ENCODE data around the gene COG6.

COG6 gene

DNA sequence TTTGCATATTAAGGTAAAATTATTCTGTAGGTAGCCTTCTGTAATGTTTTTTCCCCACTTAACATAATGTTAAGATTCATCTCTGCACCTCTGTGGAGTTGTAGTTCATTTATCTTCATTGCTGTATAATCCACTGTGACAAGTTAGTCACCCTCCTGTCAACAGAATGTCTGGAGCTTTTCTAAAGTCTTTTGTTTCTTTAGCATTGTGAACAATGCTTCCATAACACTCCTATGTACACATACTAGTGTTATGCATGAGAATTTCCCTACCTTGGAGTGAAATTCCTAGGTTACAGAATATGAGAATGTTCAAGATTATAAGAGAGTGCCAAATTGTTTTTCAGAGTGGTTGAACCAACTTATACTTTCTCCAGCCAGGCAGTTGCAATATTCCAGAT, 113.5 kb downstream of the COG6 start:
- no peak for DNase-seq
- Mint-ChIP-seq H3K36me3 (peaks cover 3 to 4% of the 10 kb centered on the region in 2 donors), H3K9me3 (peaks cover 0 to 2% of the 10 kb centered on the region in 2 donors), H3K27me3 (no peaks in the 10 kb centered on the region), H3K4me3 (no peak overlapping the region), H3K4me1 (peaks cover 7 to 13% of the 10 kb centered on the region in 2 donors), H3K27ac (no peak overlapping the region)
- ATAC-seq (replicated peaks) = no peak

DNA sequence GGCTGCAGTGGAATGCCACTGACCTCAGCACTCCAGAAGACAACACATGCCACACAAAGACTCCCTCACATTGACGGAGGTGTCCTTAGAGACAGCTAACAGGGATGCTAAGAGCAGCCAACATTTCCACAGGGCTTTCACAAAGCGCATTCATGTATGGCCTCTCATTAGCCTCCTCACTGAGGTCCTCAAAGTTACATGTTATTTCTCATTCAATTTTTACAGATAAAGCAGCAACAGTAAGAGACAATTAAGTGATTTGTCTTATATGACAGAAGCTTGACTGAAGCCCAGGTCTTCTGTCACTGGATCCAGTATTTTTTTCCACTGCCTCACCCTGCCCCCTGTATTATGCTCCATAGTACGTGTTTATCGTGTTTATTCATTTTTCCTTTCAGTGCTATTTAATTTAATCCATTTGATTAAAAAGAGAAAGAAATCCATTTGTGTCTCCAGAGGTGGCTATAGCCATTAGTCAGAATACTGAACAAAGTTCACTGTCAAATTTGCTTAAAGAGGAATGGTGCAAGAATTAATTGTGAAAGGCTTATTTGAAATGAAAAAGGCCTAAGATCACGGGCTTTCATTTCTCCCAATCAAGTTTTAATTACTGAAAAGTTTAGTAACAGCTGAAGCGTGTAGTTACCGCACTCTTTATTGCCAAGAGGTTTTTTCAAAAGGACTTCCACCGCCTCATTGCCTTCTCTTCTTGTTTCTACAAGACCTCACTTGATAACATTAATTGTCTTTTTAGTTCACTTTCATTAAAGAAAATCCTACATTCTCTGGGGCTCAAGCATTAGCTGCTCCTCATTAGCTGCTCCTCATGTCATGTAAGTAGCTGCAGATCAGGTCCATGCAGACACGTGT, 115.0 kb downstream of the COG6 start:
- peaks cover 3 to 4% of the 10 kb centered on the region in 2 donors for H3K36me3 Mint-ChIP-seq
- peaks cover 7 to 13% of the 10 kb centered on the region in 2 donors for H3K4me1 Mint-ChIP-seq
- H3K27me3 Mint-ChIP-seq = no peaks in the 10 kb centered on the region
- no peak overlapping the region for H3K4me3 Mint-ChIP-seq
- DNase-seq = no peak
- peaks cover 0 to 2% of the 10 kb centered on the region in 2 donors for H3K9me3 Mint-ChIP-seq
- no peak for ATAC-seq (replicated peaks)
- no peak overlapping the region for H3K27ac Mint-ChIP-seq

DNA sequence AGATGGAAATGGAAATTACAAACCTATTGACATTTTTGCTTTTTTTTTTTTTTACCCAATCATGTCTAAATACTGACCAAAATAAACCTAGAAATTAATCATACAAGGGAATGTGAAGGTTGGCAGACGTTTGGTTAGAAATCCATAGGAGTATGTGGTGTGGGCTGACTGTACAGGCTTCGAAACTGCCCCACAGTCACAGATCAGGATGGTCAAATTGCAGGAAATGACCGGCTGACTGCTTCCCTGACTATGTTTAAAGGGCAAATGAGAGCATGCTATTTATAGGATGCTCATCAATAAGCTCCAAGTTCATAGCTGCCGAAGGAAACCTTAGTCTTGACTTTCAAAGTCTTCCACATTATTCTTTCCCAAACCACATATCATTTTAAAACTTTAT, 118.4 kb downstream of the COG6 start:
- Mint-ChIP-seq H3K4me3 (no peak overlapping the region), H3K27ac (no peak overlapping the region), H3K36me3 (peaks cover 6 to 12% of the 10 kb centered on the region in 2 donors), H3K4me1 (peaks cover 12 to 21% of the 10 kb centered on the region in 2 donors), H3K27me3 (no peaks in the 10 kb centered on the region), H3K9me3 (peaks cover 4 to 7% of the 10 kb centered on the region in 2 donors)
- no peak for ATAC-seq (replicated peaks)
- DNase-seq = no peak

- Mint-ChIP-seq H3K27ac (peak overlapping the region; percentile 53), H3K4me3 (no peak overlapping the region), H3K9me3 (peaks cover 4 to 7% of the 10 kb centered on the region in 2 donors), H3K36me3 (peaks cover 6 to 12% of the 10 kb centered on the region in 2 donors), H3K27me3 (no peaks in the 10 kb centered on the region), H3K4me1 (peaks cover 12 to 18% of the 10 kb centered on the region in 2 donors)
- DNase-seq (no peak), ATAC-seq (replicated peaks) (peak; percentile 75 to 84)
Measured at GRCh38 chr13:39776439-39776838, 121.0 kb downstream of the COG6 start.

DNA sequence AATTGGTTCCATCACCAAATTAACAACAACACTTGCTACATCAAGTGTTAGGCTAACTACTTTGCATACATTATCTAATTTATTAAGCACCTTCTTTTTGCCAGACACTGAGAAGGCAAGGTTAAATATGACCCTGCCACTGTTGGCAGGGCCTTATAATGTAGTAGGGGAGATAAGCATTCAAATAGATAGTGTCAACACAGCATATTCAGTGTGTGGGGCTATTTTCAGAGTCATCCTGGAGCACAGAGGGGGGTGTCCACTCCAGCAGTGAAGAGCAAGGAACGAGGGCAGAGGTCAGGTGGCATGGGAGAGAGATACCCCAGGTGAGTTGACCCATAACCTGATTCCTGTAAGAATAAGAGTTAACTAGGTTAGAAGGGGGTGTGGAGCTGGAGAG, 121.6 kb downstream of the COG6 start:
- Mint-ChIP-seq H3K4me1 (peaks cover 12 to 18% of the 10 kb centered on the region in 2 donors), H3K36me3 (peaks cover 6 to 10% of the 10 kb centered on the region in 2 donors), H3K9me3 (peaks cover 4 to 7% of the 10 kb centered on the region in 2 donors), H3K27ac (peak overlapping the region; percentile 53), H3K4me3 (no peak overlapping the region), H3K27me3 (no peaks in the 10 kb centered on the region)
- DNase-seq (no peak), ATAC-seq (replicated peaks) (no peak)

- Mint-ChIP-seq H3K4me1 (peaks cover 12 to 18% of the 10 kb centered on the region in 2 donors), H3K9me3 (peaks cover 2 to 7% of the 10 kb centered on the region in 2 donors), H3K27me3 (no peaks in the 10 kb centered on the region), H3K4me3 (no peak overlapping the region), H3K27ac (peak overlapping the region; percentile 81), H3K36me3 (peaks cover 3 to 7% of the 10 kb centered on the region in 2 donors)
- DNase-seq = no peak
- peak; percentile 86 to 88 for ATAC-seq (replicated peaks)
Measured at GRCh38 chr13:39777527-39778061, 122.1 kb downstream of the COG6 start.

GRCh38 chr13:39779337-39780265, 124.1 kb downstream of the COG6 start:
- no peak overlapping the region for H3K27ac Mint-ChIP-seq
- no peaks in the 10 kb centered on the region for H3K27me3 Mint-ChIP-seq
- no peak overlapping the region for H3K4me3 Mint-ChIP-seq
- H3K9me3 Mint-ChIP-seq = peaks cover 2 to 7% of the 10 kb centered on the region in 2 donors
- peaks cover 3 to 7% of the 10 kb centered on the region in 2 donors for H3K36me3 Mint-ChIP-seq
- peaks cover 12 to 18% of the 10 kb centered on the region in 2 donors for H3K4me1 Mint-ChIP-seq
- DNase-seq (no peak), ATAC-seq (replicated peaks) (no peak)

- Mint-ChIP-seq H3K27ac (no peak overlapping the region), H3K27me3 (no peaks in the 10 kb centered on the region), H3K4me3 (no peak overlapping the region), H3K4me1 (peaks cover 12 to 18% of the 10 kb centered on the region in 2 donors), H3K9me3 (peaks cover 2 to 7% of the 10 kb centered on the region in 2 donors), H3K36me3 (peaks cover 4 to 7% of the 10 kb centered on the region in 2 donors)
- DNase-seq (no peak), ATAC-seq (replicated peaks) (no peak)
Measured at GRCh38 chr13:39780711-39781110, 125.2 kb downstream of the COG6 start.

DNA sequence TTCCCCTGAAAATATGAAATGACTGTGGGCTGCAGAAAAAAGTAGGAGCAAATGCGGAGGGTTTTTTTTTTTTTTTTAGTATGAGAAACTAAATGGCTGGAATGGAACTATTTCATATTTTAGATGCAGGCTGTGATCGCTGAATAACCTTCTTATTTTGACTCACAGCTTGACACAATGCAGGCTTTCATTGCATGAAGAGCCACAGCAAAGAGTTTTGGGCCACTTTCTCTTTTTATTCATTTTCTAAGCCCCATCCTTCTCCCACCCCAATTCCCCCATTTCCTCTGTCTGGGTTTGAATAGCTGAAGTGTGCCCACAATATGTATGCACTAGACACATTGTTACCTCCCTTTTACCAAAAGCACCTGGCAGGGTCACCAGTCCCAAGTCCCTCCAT, 125.9 kb downstream of the COG6 start:
- Mint-ChIP-seq H3K27ac (no peak overlapping the region), H3K4me3 (no peak overlapping the region), H3K36me3 (peaks cover 4 to 7% of the 10 kb centered on the region in 2 donors), H3K4me1 (peaks cover 15% of the 10 kb centered on the region in 2 donors), H3K9me3 (peaks cover 2 to 7% of the 10 kb centered on the region in 2 donors), H3K27me3 (no peaks in the 10 kb centered on the region)
- no peak for DNase-seq
- ATAC-seq (replicated peaks) = no peak

DNA sequence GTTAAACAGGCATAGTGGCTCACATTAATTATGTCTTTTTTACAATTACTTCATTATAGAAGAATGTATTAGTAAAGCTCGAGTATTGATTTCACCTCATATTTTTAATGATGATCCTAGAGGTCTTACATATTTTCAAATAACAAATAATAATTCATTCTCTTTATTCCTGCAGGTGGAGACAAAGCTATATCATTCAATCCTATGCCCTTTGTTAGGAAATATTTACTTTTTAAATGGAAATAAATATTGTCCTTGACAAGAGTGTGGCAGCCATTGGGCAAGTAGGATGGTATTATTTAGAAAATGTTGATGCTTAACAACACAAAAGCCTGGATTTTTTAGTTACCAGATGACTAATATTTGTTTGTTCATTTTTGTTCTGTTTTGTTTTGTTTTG, 127.6 kb downstream of the COG6 start:
- H3K4me3 Mint-ChIP-seq = no peak overlapping the region
- H3K36me3 Mint-ChIP-seq = peaks cover 0 to 1% of the 10 kb centered on the region in 2 donors
- no peak overlapping the region for H3K27ac Mint-ChIP-seq
- H3K27me3 Mint-ChIP-seq = no peaks in the 10 kb centered on the region
- DNase-seq (no peak), ATAC-seq (replicated peaks) (no peak)
- H3K4me1 Mint-ChIP-seq = peaks cover 5 to 6% of the 10 kb centered on the region in 2 donors
- H3K9me3 Mint-ChIP-seq = no peaks in the 10 kb centered on the region

GRCh38 chr13:39784347-39784746, 128.9 kb downstream of the COG6 start:
- Mint-ChIP-seq H3K36me3 (peaks cover 4 to 6% of the 10 kb centered on the region in 2 donors), H3K27ac (no peak overlapping the region)

GRCh38 chr13:39786091-39786490, 130.6 kb downstream of the COG6 start:
- no peak overlapping the region for H3K27ac Mint-ChIP-seq
- H3K4me3 Mint-ChIP-seq = no peak overlapping the region
- ATAC-seq (replicated peaks) = no peak
- H3K9me3 Mint-ChIP-seq = peaks cover 8 to 9% of the 10 kb centered on the region in 2 donors
- H3K36me3 Mint-ChIP-seq = peaks cover 6 to 9% of the 10 kb centered on the region in 2 donors
- H3K4me1 Mint-ChIP-seq = peaks cover 5 to 6% of the 10 kb centered on the region in 2 donors
- peaks cover 0 to 6% of the 10 kb centered on the region in 2 donors for H3K27me3 Mint-ChIP-seq
- no peak for DNase-seq

More at GRCh38 chr13:39784347-39784746, 128.9 kb downstream of the COG6 start:
- peaks cover 5 to 6% of the 10 kb centered on the region in 2 donors for H3K9me3 Mint-ChIP-seq
- no peak overlapping the region for H3K4me3 Mint-ChIP-seq
- peaks cover 0 to 3% of the 10 kb centered on the region in 2 donors for H3K27me3 Mint-ChIP-seq
- no peak for ATAC-seq (replicated peaks)
- no peak for DNase-seq
- H3K4me1 Mint-ChIP-seq = peaks cover 5 to 6% of the 10 kb centered on the region in 2 donors

- H3K27me3 Mint-ChIP-seq = peaks cover 0 to 6% of the 10 kb centered on the region in 2 donors
- peaks cover 6 to 9% of the 10 kb centered on the region in 2 donors for H3K36me3 Mint-ChIP-seq
- H3K27ac Mint-ChIP-seq = no peak overlapping the region
- peaks cover 9% of the 10 kb centered on the region in 2 donors for H3K9me3 Mint-ChIP-seq
- DNase-seq (no peak), ATAC-seq (replicated peaks) (no peak)
- H3K4me1 Mint-ChIP-seq = peaks cover 5 to 6% of the 10 kb centered on the region in 2 donors
- no peak overlapping the region for H3K4me3 Mint-ChIP-seq
Measured at GRCh38 chr13:39787086-39787487, 131.6 kb downstream of the COG6 start.

GRCh38 chr13:39788102-39788501, 132.6 kb downstream of the COG6 start:
- Mint-ChIP-seq H3K36me3 (peaks cover 6 to 9% of the 10 kb centered on the region in 2 donors), H3K4me1 (peaks cover 5 to 6% of the 10 kb centered on the region in 2 donors), H3K27ac (no peak overlapping the region), H3K27me3 (peaks cover 0 to 6% of the 10 kb centered on the region in 2 donors), H3K4me3 (no peak overlapping the region), H3K9me3 (peaks cover 9 to 11% of the 10 kb centered on the region in 2 donors)
- ATAC-seq (replicated peaks) (no peak), DNase-seq (no peak)

Data from stimulated activated naive B cell treated with anti-CD40 and anti-IgM and Interleukin-4, amounts not matched to agents 10 μg/mL and 1 μg/mL and 100 μg/mL, for 72 hours (primary cell).